Activated CD4-positive, alpha-beta T cell treated with anti-CD3 and anti-CD28 coated beads for 36 hours (primary cell): ENCODE results near the gene PTPRE. TPM values are rescaled to one million over a fixed set of nuclear protein-coding genes. Genes with fewer than 3 reads are reported as not detected.

Source experiments
- ATAC-seq: fragments of 200-7000 bp; cut with Tn5 transposase; one replicate; pipeline ENCODE4 v1.10.0; 2021; ENCODE audit warnings: mild to moderate bottlenecking, moderate library complexity
- CTCF ChIA-PET: fragments of 350-600 bp; sonication (Branson Sonifier 250); formaldehyde crosslinking; loops from one replicate; lab custom pipeline; 2021; ENCODE audit warnings: antibody characterized with exemption; lab: Charles Lee
- POLR2A ChIA-PET: fragments of 350-600 bp; sonication (Branson Sonifier 250); formaldehyde crosslinking; loops from one replicate; lab custom pipeline; 2021; ENCODE audit warnings: antibody characterized with exemption, inconsistent platforms; lab: Charles Lee
- DNase-seq: peaks from one replicate; pipeline ENCODE4 v3.0.0-alpha.2; 2020
- H3K27ac Mint-ChIP-seq: one replicate; pipeline ENCODE4 v1.8.0; 2021; ENCODE audit warnings: mixed read lengths
- H3K27me3 Mint-ChIP-seq: one replicate; pipeline ENCODE4 v1.8.0; 2021; ENCODE audit warnings: mixed read lengths
- H3K36me3 Mint-ChIP-seq: one replicate; pipeline ENCODE4 v1.8.0; 2021; ENCODE audit warnings: low read depth, mixed read lengths
- H3K4me1 Mint-ChIP-seq: one replicate; pipeline ENCODE4 v1.8.0; 2021; ENCODE audit warnings: mixed read lengths
- H3K4me3 Mint-ChIP-seq: one replicate; pipeline ENCODE4 v1.8.0; 2021; ENCODE audit warnings: mild to moderate bottlenecking, moderate library complexity, mixed read lengths
- H3K9me3 Mint-ChIP-seq: one replicate; pipeline ENCODE4 v1.8.0; 2021; ENCODE audit warnings: low read depth, mixed read lengths
- intact Hi-C, 2 experiments: fragments of 100-400 bp; cut with DNase I in 1 of 2; cut with micrococcal nuclease in 1 of 2; formaldehyde crosslinking; loops; one replicate each; pipeline versions ENCODE4 v1.14.2 to v1.15.1; 2022 to 2024; cut with DNase I, micrococcal nuclease
- total RNA-seq, 2 experiments: library from RNA; stranded (reverse); gene quantifications; one replicate each; pipeline ENCODE4 v1.2.3, GENCODE V29; 2021

Gene PTPRE
- total RNA-seq, 2 experiments from 2014 or later, result 23.0 to 31.6 TPM

DNA sequence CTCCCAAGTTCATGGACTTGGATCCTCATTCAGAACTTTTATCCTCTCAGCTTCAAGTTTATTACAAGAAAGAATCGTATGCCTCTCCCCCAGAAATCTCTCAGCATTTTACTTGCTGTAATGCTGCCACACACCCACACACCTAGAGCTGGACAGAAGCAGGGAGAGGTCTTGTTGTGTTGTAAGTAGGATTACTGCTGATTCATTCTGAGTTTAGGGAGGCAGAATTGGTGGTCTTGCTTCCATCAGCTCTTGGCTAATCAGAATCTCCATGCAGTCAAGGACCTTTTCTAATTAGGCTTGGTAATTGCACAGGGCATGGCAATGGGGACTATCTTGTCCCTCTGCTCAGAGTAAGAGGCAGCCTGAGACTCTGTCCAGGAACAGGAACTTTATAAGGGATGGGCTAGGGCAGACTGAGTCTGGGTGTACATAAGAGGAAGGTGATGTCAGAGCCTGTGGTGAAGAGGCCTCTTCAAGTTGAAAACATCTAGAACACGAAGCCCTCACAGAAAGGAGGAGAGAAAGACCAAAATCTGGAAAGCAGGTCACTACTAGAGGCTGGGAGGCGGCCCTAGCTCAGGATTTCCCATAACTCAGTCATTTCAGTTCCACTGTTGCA is 7.0 kb upstream of the PTPRE start:
- H3K27me3 Mint-ChIP-seq, result peaks cover 10% of the 10 kb centered on the region
- no peak overlapping the region for H3K4me3 Mint-ChIP-seq
- H3K27ac Mint-ChIP-seq, result no peak overlapping the region
- H3K4me1 Mint-ChIP-seq, result no peaks in the 10 kb centered on the region
- no peaks in the 10 kb centered on the region for H3K36me3 Mint-ChIP-seq
- ChIA-PET CTCF (interaction anchor here (1.6 to 1.7 kb wide), 2 partner anchors 25 to 111 kb away, joined by 4 read pairs; no protein-coding TSS in a partner anchor), POLR2A (no interaction called here)
- DNase-seq (no peak), ATAC-seq (peak; percentile 39)
- peaks cover 2% of the 10 kb centered on the region for H3K9me3 Mint-ChIP-seq
- intact Hi-C loops, result no loop called here

- DNase-seq, result no peak
- no peak overlapping the region for H3K27ac Mint-ChIP-seq
- ChIA-PET CTCF (interaction anchor here (0.7 to 5.8 kb wide), 2 partner anchors 83 to 106 kb away, joined by 3 to 147 read pairs; no protein-coding TSS in a partner anchor), POLR2A (no interaction called here)
- no peak for ATAC-seq
- H3K36me3 Mint-ChIP-seq, result no peaks in the 10 kb centered on the region
- no peaks in the 10 kb centered on the region for H3K9me3 Mint-ChIP-seq
- peaks cover 23% of the 10 kb centered on the region for H3K27me3 Mint-ChIP-seq
- H3K4me1 Mint-ChIP-seq, result no peaks in the 10 kb centered on the region
- H3K4me3 Mint-ChIP-seq, result no peak overlapping the region
- intact Hi-C loops, result no loop called here
These were observed 3.1 kb upstream of the PTPRE start for GRCh38 chr10:127903789-127904188.

GRCh38 chr10:127904311-127905000 is 2.4 kb upstream of the PTPRE start:
- H3K36me3 Mint-ChIP-seq, result no peaks in the 10 kb centered on the region
- no peak for ATAC-seq
- intact Hi-C loops, result no loop called here

GRCh38 chr10:127905001-127905847 is 1.7 kb upstream of the PTPRE start:
- Mint-ChIP-seq H3K27ac (no peak overlapping the region), H3K27me3 (peaks cover 21% of the 10 kb centered on the region), H3K36me3 (no peaks in the 10 kb centered on the region), H3K4me3 (no peak overlapping the region), H3K9me3 (no peaks in the 10 kb centered on the region), H3K4me1 (no peaks in the 10 kb centered on the region)
- CTCF ChIA-PET, result interaction anchor here (0.8 to 5.8 kb wide), 13 partner anchors 10 to 267 kb away, joined by 3 to 147 read pairs (median 4); partner anchors contain the start of gene CLRN3
- intact Hi-C loops, result loop anchor here in 1 of 2 experiments (5.0 kb wide), 2 partner anchors 87 to 247 kb away; no protein-coding TSS in a partner anchor
- DNase-seq (no peak), ATAC-seq (no peak)
- POLR2A ChIA-PET, result interaction anchor here (1.6 kb wide), 1 partner anchor 106 kb away, joined by 5 read pairs; no protein-coding TSS in a partner anchor

More at GRCh38 chr10:127904311-127905000, 2.4 kb upstream of the PTPRE start:
- no peaks in the 10 kb centered on the region for H3K4me1 Mint-ChIP-seq
- POLR2A ChIA-PET, result interaction anchor here (1.6 kb wide), 1 partner anchor 107 kb away, joined by 5 read pairs; no protein-coding TSS in a partner anchor
- H3K4me3 Mint-ChIP-seq, result no peak overlapping the region
- H3K9me3 Mint-ChIP-seq, result no peaks in the 10 kb centered on the region
- no peak for DNase-seq
- peaks cover 22% of the 10 kb centered on the region for H3K27me3 Mint-ChIP-seq
- CTCF ChIA-PET, result interaction anchor here (0.7 to 5.8 kb wide), 4 partner anchors 12 to 159 kb away, joined by 3 to 147 read pairs (median 5); partner anchors contain the start of gene CLRN3
- H3K27ac Mint-ChIP-seq, result no peak overlapping the region

GRCh38 chr10:127905848-127906261 is 1.0 kb upstream of the PTPRE start:
- intact Hi-C loops, result loop anchor here (1.0 to 5.0 kb wide), 5 partner anchors 86 to 246 kb away; no protein-coding TSS in a partner anchor
- H3K27ac Mint-ChIP-seq, result no peak overlapping the region
- ChIA-PET POLR2A (interaction anchor here (1.6 kb wide), 1 partner anchor 105 kb away, joined by 5 read pairs; no protein-coding TSS in a partner anchor), CTCF (interaction anchor here (0.8 to 5.8 kb wide), 16 partner anchors 9 to 266 kb away, joined by 3 to 147 read pairs (median 4); partner anchors contain the start of gene CLRN3)
- no peak for ATAC-seq
- peak overlapping the region; percentile 8 for H3K4me3 Mint-ChIP-seq
- DNase-seq, result no peak
- H3K9me3 Mint-ChIP-seq, result no peaks in the 10 kb centered on the region
- no peaks in the 10 kb centered on the region for H3K4me1 Mint-ChIP-seq
- peaks cover 21% of the 10 kb centered on the region for H3K27me3 Mint-ChIP-seq
- no peaks in the 10 kb centered on the region for H3K36me3 Mint-ChIP-seq

- DNase-seq, result peak; percentile 52
- H3K27me3 Mint-ChIP-seq, result peaks cover 21% of the 10 kb centered on the region
- H3K4me3 Mint-ChIP-seq, result peak overlapping the region; percentile 35
- CTCF ChIA-PET, result interaction anchor here (0.7 to 5.8 kb wide), 15 partner anchors 9 to 184 kb away, joined by 3 to 147 read pairs (median 4); no protein-coding TSS in a partner anchor
- H3K9me3 Mint-ChIP-seq, result no peaks in the 10 kb centered on the region
- intact Hi-C loops, result loop anchor here (1.0 to 5.0 kb wide), 5 partner anchors 84 to 245 kb away; no protein-coding TSS in a partner anchor
- H3K4me1 Mint-ChIP-seq, result no peaks in the 10 kb centered on the region
- POLR2A ChIA-PET, result no interaction called here
- no peaks in the 10 kb centered on the region for H3K36me3 Mint-ChIP-seq
- no peak overlapping the region for H3K27ac Mint-ChIP-seq
- peak; percentile 18 for ATAC-seq
These were observed 655 bp downstream of the PTPRE start for GRCh38 chr10:127907411-127908105.

GRCh38 chr10:127908106-127908958 is 1.4 kb downstream of the PTPRE start:
- Mint-ChIP-seq H3K4me3 (peak overlapping the region; percentile 35), H3K4me1 (no peaks in the 10 kb centered on the region), H3K9me3 (no peaks in the 10 kb centered on the region), H3K36me3 (no peaks in the 10 kb centered on the region), H3K27me3 (peaks cover 21% of the 10 kb centered on the region), H3K27ac (no peak overlapping the region)
- CTCF ChIA-PET, result interaction anchor here (0.7 to 5.8 kb wide), 7 partner anchors 9 to 183 kb away, joined by 3 to 147 read pairs (median 3); no protein-coding TSS in a partner anchor
- no peak for ATAC-seq
- POLR2A ChIA-PET, result no interaction called here
- intact Hi-C loops, result loop anchor here in 1 of 2 experiments (5.0 kb wide), 2 partner anchors 84 to 244 kb away; no protein-coding TSS in a partner anchor
- DNase-seq, result no peak

DNA sequence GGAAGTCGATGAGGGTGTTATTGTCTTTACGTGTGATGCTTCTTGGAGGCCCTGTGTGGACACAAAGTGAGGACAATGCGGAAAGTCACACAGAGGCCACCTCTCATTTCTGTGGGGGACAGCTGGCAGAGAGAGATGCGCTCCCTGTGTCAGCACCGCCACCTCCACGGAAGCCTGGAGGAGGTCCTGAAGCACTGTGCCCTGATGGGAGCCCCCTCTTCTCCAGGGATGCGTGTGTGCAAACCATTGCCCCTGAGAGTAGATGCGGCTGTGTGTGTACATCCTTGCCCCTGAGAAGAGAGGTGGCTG is 2.0 kb downstream of the PTPRE start:
- H3K27ac Mint-ChIP-seq, result no peak overlapping the region
- peaks cover 21% of the 10 kb centered on the region for H3K27me3 Mint-ChIP-seq
- CTCF ChIA-PET, result interaction anchor here (0.7 to 5.8 kb wide), 2 partner anchors 101 to 182 kb away, joined by 3 to 147 read pairs; no protein-coding TSS in a partner anchor
- no peaks in the 10 kb centered on the region for H3K9me3 Mint-ChIP-seq
- H3K36me3 Mint-ChIP-seq, result no peaks in the 10 kb centered on the region
- ATAC-seq (no peak), DNase-seq (no peak)
- no peaks in the 10 kb centered on the region for H3K4me1 Mint-ChIP-seq
- intact Hi-C loops, result loop anchor here in 1 of 2 experiments (5.0 kb wide), 2 partner anchors 83 to 243 kb away; no protein-coding TSS in a partner anchor
- POLR2A ChIA-PET, result no interaction called here
- no peak overlapping the region for H3K4me3 Mint-ChIP-seq

GRCh38 chr10:127909716-127910463 is 3.0 kb downstream of the PTPRE start:
- no peak for ATAC-seq
- no peak for DNase-seq
- no peaks in the 10 kb centered on the region for H3K36me3 Mint-ChIP-seq
- no peak overlapping the region for H3K27ac Mint-ChIP-seq
- ChIA-PET CTCF (no interaction called here), POLR2A (no interaction called here)
- no peaks in the 10 kb centered on the region for H3K4me1 Mint-ChIP-seq
- H3K27me3 Mint-ChIP-seq, result peaks cover 19% of the 10 kb centered on the region
- H3K4me3 Mint-ChIP-seq, result no peak overlapping the region
- H3K9me3 Mint-ChIP-seq, result no peaks in the 10 kb centered on the region
- intact Hi-C loops, result loop anchor here in 1 of 2 experiments (5.0 kb wide), 2 partner anchors 82 to 242 kb away; no protein-coding TSS in a partner anchor
